Fibroblast of the conjunctiva (primary cell): ENCODE data around the gene POLD1.
A peak's percentile ranks its signal among the peaks of the same experiment; 100 is the strongest.

Source experiments
- DNase-seq: peaks from one replicate; pipeline ENCODE4 v3.0.0-alpha.2; 2010; ENCODE audit warnings: low read depth

POLD1 gene

DNA sequence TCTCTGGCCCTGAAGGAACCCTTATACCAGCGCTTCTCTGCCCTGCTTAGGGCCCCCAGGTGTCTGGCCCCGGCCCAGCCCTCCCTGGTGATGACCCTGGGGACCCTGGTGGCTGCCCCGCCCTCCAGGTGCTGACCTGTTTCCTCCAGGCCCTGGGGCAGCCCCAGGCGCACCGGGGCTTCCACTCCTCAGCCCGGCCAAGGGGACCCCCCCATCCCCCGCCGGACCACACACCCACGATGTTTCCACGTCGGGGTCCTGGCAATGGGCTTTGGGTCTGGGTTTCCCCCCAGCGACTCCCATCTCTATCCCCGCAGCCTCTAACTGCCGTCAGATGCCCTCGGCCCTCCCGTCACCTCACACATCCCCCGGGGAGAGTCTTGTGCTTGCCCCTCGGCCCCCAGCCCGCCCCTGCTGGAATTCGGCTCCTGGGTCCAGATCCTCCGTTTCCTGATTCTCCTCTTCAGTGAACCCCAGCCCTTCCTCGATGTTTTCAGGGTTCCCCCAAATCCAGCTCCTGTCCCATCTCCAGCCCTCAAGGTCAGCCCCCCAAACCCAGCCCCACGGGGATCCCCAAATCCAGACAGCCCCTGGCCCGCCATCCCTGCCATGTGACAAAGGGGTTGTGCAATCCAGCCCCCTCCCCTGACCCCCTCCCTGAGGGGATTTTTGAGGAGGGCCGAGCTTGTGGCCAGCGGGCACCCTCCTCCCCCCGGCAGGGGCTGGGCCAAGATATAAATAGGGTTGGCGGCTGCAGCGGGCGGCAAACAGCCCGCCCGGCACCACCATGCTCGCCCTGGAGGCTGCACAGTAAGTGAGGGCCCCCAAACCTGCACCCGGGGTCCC, 34.3 kb downstream of the POLD1 start, which contains the start of gene SPIB:
TSS of gene SPIB (plus strand) at position 763 of the 846 bp plus-strand sequence. CDS start at position 788, 25 bp downstream.
- no peak for DNase-seq

DNA sequence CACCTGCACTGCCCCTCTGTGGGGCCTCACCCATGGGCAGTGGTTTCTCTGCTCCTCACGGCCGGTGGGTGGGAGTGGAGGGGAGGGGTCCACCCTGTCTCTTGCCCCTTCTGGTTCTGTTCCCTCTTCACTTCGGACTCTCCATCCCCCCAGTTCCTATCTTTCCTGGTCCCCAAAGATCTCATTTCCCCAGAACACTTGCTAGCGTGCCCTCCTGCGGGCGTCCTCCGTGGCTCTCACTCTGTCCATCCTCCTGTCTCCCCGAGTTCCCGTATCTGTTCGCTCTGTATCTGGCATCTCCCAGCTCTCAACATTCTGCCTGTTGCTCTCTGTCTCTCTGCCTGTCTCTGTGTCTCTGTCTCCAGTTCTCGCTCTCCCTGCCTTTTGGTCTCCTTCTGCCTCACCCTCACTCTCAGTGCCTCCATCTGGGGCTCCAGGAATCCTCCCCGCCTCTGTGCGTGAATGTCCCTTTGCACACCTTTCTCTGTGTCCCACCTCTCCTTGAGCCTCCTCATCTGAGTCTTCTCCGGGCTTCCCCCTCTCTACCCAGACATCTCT, 35.0 kb downstream of the POLD1 start:
- no peak for DNase-seq

- DNase-seq = no peak
Measured at GRCh38 chr19:50419580-50420035, 35.5 kb downstream of the POLD1 start.

GRCh38 chr19:50420127-50420526, 36.0 kb downstream of the POLD1 start:
- no peak for DNase-seq

- no peak for DNase-seq
Measured at GRCh38 chr19:50420808-50421207, 36.7 kb downstream of the POLD1 start.

DNA sequence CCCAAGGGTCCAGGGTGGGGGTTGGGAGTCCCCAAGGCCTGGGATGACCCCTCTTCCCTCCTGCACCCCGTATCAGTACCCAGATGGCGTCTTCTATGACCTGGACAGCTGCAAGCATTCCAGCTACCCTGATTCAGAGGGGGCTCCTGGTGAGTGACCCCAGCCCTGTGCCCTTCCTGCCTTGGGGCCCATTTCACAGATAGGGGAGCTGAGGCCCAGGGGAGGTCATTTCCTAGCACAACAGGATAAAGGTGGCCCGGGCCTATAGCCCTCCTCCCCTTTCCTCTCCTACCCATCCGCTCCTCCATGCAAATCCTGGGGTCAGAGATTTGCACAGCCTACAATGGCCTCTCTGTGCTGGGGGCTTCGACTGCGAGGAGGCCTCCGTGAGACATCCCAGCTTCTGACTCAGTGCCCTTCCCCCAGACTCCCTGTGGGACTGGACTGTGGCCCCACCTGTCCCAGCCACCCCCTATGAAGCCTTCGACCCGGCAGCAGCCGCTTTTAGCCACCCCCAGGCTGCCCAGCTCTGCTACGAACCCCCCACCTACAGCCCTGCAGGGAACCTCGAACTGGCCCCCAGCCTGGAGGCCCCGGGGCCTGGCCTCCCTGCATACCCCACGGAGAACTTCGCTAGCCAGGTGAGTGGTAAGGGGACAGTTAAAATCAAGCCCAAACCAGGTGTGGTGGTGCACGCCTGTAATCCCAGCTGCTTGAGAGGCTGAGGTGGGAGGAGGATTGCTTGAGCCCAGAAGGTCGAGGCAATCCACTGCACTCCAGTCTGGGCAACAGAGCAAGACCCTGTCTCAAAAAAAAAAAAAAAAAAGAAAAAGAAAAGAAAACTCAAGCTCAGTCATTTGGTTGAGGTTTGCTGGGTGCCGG, 38.5 kb downstream of the POLD1 start:
- DNase-seq = no peak

GRCh38 chr19:50423279-50424113, 39.3 kb downstream of the POLD1 start:
- no peak for DNase-seq

GRCh38 chr19:50425581-50425980, 41.4 kb downstream of the POLD1 start:
- no peak for DNase-seq

GRCh38 chr19:50427318-50427925, 43.3 kb downstream of the POLD1 start:
- no peak for DNase-seq

- DNase-seq = peak; percentile 30
Measured at GRCh38 chr19:50427997-50428425, 43.9 kb downstream of the POLD1 start.

DNA sequence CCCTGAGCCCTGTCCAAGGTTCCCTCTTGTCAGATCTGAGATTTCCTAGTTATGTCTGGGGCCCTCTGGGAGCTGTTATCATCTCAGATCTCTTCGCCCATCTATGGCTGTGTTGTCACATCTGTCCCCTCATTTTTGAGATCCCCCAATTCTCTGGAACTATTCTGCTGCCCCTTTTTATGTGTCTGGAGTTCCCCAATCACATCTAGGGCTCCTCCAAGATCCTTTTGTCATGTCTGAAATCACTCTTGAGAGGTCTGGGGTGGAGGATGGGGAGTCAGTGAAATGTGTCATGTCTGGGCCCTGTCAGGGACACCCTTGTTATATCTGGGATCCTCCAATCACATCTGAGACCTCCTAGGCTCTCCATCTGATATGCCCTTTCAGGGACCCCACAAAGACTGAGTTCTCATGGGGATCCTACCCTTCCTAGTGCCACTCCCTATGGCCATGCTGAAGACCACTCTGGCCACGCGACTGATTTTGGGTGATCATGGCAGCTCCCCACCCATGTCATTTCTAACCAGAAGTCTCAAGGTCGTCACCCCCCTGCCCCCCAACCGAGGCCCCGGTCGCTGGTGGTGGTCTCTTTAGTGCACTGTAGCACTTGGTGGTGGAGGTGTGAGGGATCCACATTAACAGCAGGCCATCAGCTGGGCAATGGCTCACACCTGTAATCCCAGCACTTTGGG, 44.8 kb downstream of the POLD1 start:
- no peak for DNase-seq

GRCh38 chr19:50430888-50431342, 46.8 kb downstream of the POLD1 start:
- no peak for DNase-seq

DNA sequence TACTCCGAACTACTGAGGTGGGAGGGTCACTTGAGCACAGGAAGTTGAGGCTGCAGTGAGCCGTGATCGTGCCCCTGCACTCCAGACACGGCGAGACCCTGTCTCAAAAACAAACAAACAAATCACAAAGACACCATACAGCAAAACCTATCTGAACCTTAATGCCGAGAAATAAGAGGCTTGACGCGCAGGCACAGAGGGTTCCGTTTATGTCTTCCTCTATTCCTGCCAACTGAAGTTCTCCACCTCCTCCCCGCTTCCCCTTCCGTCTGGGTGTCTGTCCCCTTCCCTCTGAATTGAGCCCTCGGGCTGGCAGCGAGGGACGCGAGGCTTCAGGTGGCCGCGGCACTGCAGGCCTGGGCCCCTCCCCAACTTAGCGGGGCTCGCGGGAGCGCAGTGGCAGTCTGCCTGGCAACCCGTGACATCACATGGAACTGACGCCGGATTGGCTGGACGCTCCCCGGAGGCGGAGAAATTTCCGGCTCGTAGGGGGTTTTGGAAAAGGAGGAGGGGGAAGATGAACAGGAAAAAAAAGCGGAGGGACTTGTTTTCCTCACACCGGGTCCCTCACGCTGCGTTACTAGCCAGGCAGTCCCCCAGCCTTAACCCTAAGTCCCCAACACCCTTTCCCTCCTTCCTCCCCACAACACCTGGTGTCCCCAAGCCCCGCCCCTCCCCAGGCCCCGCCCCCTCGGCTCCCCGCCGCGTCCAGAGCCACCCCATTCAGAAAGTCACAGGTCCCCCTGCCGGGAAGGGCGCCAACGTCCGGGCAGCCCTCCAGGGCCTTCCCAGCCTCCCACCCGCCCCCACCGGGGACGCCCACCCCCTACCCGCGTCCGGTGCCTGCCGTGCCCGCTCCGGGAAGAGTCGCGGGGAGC, 47.4 kb downstream of the POLD1 start:
- peak; percentile 37 for DNase-seq

GRCh38 chr19:50432221-50433028, 48.3 kb downstream of the POLD1 start, which contains the start of gene MYBPC2:
MYBPC2 (plus strand) TSS chr19:50432892; CDS start chr19:50432954, 62 bp downstream.
- DNase-seq = no peak

DNA sequence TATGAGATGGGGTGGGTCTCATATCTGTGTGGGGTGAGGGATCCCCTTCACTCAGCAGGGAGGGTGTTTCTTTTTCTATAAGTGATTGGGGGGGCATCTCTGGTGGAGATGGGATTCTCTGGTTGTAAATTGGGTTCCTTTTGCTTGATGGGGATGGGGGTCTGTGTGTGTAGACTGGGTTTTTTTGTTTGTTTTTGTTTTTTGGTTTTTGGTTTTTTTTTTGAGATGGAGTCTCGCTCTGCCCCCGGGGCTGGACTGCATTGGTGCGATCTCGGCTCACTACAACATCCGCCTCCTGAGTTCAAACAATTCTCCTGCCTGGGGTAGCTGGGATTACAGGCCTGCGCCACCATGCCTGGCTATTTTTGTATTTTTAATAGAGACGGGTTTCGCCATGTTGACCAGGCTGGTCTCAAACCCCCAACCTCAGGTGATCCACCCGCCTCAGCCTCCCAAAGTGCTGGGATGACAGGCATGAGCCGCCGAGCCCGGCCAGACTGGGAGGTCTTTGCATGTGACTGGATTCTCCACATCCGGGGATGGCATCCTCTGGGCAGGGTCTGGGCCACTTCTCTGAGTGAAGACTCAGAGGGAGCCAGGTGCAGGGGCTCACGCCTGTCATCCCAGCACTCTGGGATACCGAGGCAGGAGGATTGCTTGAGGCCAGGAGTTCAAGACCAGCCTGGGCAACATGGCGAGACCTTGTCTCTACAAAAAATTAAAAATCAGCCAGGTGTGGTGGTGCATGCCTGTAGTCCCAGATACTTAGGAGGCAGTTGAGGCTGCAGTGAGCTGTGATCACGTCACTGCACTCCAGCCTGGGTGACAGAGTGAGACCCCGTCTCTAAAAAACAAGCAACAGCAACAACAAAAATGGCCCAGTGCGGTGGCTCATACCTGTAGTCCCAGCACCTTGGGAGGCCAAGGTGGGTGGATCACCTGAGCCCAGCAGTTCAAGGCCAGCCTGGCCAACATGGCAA, 49.3 kb downstream of the POLD1 start:
- no peak for DNase-seq

DNA sequence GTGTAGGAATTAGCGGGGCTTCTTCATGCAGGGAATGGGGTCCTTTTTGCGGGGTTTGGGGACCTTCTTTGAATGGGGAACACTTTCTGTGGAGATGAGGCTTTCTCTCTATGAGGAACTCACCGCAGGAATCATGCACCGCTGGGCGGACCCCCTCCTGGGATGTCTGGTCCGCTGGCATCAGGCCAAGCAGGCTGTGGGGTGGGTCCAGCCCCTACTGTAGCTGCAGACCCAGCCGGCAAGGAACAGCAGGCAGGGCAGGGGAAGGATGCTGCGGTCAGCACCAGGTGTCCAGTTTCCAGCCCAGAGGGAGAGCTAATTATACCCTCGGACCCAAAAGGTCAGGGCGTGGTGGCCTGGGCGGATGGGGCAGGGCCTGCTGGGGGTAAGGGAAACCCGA, 50.4 kb downstream of the POLD1 start:
- no peak for DNase-seq

GRCh38 chr19:50435221-50435620, 51.1 kb downstream of the POLD1 start:
- DNase-seq = no peak
